ENCODE measurements around the gene CCL4L2.
"Not testable (repeated sequence)": the region's sequence is repeated elsewhere in the genome, so short reads cannot be mapped to it uniquely, and the experiment has no call there.

CCL4L2 gene

DNA sequence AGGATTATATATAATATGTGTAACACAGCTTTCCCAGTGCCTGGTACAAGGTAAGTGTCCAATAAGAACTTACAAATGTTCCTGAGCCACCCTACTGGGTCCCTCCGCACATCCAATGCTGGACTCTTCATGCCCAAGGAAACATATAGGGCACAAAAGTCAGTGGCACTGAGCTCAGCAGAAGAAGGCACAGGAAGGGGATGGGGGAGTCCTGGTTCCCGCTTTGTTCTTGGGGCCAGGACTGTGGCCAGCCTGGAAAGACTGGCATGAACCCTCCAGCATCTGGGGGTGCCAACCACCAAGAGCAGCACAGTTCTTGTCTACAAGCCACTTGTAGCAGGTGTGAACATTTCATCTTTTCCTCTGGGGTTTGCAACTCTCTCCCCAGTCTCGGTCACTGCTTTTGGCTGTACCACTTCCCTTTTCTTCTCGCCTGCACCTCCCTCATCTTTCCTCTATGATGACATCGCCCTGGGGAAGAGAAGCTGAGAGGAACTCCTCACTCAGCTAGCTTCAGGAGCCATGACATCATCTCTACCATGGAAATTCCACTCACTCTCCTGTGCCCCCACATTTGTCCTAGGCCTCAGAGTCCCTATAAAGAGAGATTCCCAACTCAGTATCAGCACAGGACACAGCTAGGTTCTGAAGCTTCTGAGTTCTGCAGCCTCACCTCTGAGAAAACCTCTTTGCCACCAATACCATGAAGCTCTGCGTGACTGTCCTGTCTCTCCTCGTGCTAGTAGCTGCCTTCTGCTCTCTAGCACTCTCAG lies at the start of gene CCL4L2:
TSS of gene CCL4L2 (plus strand) at position 625 of the 773 bp plus-strand sequence.
- in situ Hi-C loops (cut with HindIII; ENCODE audit: low sequenced_read_pairs), result not testable (repeated sequence)

DNA sequence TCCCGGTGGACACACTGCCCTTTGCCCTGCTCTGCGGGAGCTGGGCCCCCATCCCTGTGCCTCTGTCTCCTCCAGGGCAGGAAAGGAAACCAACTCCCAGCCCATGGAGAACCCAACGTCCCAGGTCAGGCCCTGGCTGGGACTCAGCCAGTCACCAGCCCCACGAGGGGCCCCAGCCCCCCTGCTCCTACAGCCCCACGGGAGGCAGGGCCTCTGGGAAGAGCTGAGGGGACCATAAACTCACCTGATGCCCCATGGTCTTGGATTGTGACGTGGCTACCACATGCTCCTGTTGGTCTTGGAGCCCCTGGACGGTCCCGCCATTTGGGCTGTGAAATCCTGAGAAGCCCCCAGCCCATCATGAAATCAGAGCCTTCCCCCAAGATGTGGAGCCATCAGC lies 42.0 kb upstream of the CCL4L2 start:
- in situ Hi-C loops (cut with HindIII; ENCODE audit: low sequenced_read_pairs), result not testable (repeated sequence)

- in situ Hi-C loops (cut with HindIII; ENCODE audit: low sequenced_read_pairs), result not testable (repeated sequence)
These were observed 34.3 kb upstream of the CCL4L2 start, which contains the start of gene TBC1D3B for GRCh38 chr17:36176536-36176935. Gene TBC1D3B, minus strand, starts transcription at chr17:36176636. Its CDS starts 1,586 bp downstream, at chr17:36175050.

DNA sequence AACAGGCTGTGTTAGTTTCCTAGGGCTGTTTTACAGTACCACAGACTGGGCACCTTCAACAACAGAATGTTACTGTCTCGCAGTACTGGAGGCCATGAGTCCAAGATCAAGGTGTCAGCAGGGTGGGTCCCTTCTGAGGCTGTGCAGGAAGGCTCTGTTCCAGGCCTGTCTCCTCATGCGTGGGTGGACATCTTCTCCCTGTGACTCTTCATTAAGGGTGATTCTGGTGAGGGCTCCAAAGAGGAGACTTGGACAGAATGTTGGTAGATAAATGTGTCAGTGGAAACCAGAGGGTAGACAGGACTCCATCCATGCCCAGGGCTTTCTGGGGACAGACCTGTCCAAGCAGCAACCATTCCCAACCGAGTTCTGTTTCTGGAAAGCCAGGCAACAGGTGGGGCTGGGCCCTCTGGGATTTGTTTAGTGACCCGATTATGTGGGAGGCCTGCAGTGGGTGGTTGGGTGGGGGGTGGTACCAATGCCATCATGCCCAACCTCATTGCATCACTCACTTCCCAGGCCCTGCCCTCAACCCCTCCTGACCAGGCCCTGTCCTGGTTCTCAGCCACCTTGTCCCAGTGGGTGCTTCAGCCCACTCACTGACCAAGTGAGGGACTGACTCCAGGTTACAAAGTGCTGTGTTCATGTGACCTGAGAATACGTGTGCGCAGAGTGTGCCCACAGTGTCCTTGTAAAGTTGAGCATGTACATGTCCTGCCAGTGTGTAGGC lies 29.3 kb upstream of the CCL4L2 start:
- in situ Hi-C loops (cut with HindIII; ENCODE audit: low sequenced_read_pairs), result not testable (repeated sequence)

DNA sequence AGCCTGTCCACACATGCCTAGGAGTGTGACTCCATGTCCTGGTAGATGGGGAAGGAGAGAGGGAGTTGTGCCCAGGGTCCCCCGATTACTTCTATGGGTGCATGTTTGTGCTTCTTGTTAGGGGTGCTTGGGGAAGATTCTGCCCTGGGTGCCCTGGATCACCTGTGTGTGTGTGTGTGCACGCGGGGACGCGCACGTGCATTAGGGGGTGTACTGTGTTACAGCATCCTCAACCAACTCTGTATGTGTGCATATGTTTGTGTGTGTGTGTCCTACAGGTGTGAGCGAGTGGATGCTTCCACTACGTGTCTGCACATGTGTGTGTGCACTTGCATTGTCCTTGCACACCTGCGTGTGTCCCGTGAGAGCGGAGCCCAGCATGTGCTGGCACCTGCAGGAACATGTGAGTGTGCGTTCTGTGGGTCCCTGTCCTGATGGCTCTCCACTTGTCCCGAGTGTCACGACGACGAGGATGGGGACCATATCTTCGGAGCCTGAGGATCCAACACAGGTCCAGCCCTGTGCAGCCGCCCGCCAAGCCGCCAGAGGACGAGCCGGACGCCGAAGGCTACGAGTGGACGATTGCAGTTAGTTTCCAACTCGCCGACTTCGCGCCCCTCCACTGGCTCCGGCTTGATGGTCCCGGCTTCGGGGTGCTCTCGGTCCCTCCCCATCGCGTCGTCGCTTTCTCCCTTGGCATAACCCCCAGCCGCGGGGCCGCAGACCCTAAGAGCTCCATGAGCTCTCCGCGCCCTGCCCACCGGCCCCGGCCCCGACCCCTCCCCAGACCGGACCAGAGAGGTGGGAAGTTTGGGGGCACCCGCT lies 28.5 kb upstream of the CCL4L2 start:
- in situ Hi-C loops (cut with HindIII; ENCODE audit: low sequenced_read_pairs), result no loop called here

DNA sequence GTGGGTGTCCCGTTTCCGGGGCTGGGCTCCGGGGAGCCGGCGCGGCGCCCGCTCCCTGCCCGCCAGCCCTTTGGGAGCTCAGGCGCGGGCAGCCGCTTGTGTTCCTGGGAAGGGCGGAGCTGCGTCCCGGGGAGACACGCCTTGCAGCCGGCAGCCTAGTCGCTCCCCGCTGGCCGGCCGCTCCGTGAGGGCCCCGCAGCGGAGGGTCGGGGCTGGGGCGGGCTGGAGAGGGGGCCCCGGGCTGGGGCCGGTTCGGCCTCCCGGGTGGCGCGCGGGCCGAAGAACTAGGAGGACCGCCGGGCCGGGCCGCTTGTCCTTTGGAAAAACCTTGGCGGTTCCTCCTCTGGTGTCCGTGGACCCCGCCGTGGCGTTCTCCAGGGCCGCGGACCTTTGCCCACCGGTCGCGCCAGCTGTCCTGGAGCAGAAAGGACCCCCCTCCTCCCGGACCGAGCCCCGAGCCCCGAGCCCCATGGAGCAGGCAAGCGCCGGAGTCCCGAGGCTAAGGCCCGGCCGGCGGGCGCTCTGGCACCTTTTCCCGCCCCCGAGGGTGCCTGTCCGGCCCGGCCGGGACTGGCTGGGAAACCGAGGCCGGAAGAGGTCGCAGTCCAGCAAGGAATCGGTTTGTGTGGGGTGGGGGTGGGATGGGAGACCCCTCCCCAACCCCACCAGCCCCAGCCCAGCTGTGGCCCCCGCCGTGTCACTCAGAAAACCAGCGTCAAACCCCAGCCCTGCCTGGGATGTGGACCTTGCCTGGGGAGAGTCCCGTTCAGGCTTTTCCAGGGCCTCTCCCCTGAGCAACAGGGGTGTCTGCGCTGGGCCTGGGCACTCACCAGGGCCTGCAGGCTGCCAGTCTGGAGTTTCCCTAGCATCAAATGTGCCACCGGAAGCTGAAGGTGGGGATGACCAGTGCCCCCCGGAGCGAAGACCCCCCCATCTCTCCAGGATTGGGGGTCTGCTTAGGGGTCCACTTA lies 27.6 kb upstream of the CCL4L2 start:
- in situ Hi-C loops (cut with HindIII; ENCODE audit: low sequenced_read_pairs), result no loop called here

GRCh38 chr17:36184023-36184765 lies 26.7 kb upstream of the CCL4L2 start:
- in situ Hi-C loops (cut with HindIII; ENCODE audit: low sequenced_read_pairs), result no loop called here

- in situ Hi-C loops (cut with HindIII; ENCODE audit: low sequenced_read_pairs), result no loop called here
These were observed 25.4 kb upstream of the CCL4L2 start for GRCh38 chr17:36185416-36185815.

- in situ Hi-C loops (cut with HindIII; ENCODE audit: low sequenced_read_pairs), result not testable (repeated sequence)
These were observed 23.8 kb upstream of the CCL4L2 start for GRCh38 chr17:36186810-36187763.

DNA sequence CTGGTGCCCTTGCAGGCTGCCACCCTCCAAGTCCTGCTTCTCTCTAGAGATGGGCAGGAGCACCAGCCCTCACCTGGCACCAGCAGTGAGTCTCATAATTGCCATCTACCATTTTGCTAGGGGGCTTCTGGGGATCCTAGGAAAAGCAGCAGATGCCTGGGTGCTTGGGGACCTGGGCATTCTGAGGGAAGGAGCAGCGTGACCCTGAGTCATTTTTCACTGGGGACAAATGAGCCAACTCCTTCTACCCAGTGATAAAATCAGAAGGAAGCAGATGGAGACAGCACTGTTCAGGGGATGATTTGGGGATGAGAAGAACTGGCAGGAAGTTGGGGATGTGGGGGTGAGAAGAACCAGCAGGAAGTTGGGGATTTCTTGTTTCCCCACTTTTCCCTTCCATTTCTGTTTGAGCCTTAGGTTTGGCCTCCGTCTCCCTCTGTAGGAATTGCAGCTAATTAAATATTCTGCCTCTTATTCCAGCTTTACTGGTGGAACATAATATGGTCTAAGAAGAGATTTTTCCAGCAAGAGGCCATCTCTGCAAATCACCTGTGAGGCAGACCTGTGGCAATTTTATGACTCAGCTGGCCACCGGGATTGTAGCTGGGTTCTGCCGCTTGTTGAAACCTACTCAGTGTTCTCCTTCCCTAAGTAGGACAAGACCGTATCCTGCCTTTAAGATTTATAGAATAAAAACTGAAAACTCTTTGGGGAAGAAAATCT lies 22.8 kb upstream of the CCL4L2 start:
- in situ Hi-C loops (cut with HindIII; ENCODE audit: low sequenced_read_pairs), result not testable (repeated sequence)

GRCh38 chr17:36188891-36189306 lies 22.0 kb upstream of the CCL4L2 start:
- in situ Hi-C loops (cut with HindIII; ENCODE audit: low sequenced_read_pairs), result no loop called here

GRCh38 chr17:36189993-36190392 lies 20.9 kb upstream of the CCL4L2 start:
- in situ Hi-C loops (cut with HindIII; ENCODE audit: low sequenced_read_pairs), result not testable (repeated sequence)

DNA sequence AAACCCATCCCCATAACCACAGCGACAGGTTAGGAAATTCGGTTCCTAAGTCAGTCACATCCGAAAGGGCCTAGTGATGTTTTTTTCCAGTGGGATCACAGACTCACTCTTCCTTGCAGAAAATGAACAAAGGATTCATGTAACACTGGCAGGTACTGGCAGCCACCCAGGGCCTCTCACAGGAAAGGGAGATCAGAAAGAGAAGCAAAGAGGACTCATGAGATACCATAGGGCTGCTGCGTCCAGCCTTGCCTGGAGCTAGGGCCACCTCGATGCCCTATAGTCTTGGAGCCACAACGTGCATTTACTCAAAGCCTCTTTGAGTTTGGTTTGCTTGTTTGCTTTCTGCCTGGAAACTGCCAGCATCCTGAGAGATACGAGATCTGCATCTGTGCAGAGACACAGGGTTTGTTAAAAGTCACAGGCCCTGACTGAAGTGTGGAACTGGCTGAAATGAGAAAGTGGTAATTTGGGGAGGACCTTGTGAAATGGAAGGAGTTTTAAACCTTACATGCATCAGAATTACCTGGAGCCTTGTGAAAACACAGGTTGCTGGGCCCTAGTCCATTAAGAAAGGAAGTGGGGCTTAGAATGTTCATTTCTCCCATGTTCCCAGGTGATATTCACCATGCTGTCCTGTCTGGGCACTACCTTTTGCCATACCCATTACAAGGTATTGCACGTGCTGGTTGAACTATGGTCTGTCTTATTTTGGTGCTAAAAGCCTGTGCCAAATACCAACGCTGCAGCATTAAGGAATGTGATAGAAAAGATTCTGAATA lies 20.1 kb upstream of the CCL4L2 start:
- in situ Hi-C loops (cut with HindIII; ENCODE audit: low sequenced_read_pairs), result not testable (repeated sequence)

DNA sequence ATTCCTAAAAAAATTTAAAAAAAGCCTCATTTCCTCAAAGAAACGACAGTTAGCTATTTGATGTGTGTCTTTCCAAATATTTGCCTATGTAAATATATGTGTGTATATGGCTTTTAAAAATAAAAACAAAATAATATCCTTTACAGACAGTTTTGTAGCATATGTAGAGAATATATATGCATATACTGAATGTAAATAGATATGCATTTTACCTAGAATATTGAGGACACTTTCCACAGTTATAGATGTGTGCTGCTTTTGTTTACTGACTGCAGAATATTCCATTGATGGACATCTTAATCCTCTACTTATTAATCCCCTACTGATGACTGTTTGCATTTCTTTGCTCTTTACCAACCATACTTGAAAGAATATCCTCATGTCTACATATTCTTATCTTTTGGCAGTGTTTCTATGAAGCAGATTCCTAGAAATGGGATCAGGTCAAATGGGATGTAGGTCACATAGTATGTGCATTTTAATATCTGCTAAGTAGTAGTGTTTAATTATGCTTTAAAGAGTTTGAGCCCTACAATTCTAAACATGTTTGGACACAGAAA lies 17.6 kb upstream of the CCL4L2 start:
- in situ Hi-C loops (cut with HindIII; ENCODE audit: low sequenced_read_pairs), result no loop called here

- in situ Hi-C loops (cut with HindIII; ENCODE audit: low sequenced_read_pairs), result not testable (repeated sequence)
These were observed 16.6 kb upstream of the CCL4L2 start for GRCh38 chr17:36194147-36194831.
